Activated T-cell treated with anti-CD3 and anti-CD28 coated beads, Interleukin-2, amount 50 U/mL, for 4 hours (primary cell): Measurements from ENCODE around the gene FJX1. TPM values are rescaled to one million over a fixed set of nuclear protein-coding genes. Genes with fewer than 3 reads are reported as not detected.

ENCODE experiments used
- ATAC-seq, 2 donors: fragments of 200-7000 bp; cut with Tn5 transposase; one replicate each; pipeline ENCODE4 v1.10.0; 2021
- DNase-seq: peaks from one replicate; pipeline ENCODE4 v3.0.0-alpha.2; 2020
- H3K27me3 Mint-ChIP-seq: one replicate; pipeline ENCODE4 v1.8.0; 2021; ENCODE audit warnings: low read depth, mixed read lengths
- H3K36me3 Mint-ChIP-seq: one replicate; pipeline ENCODE4 v1.8.0; 2022; ENCODE audit warnings: mixed read lengths; ENCODE audit not compliant: insufficient read depth
- H3K4me1 Mint-ChIP-seq: one replicate; pipeline ENCODE4 v1.8.0; 2021; ENCODE audit warnings: low read depth, mixed read lengths
- H3K4me3 Mint-ChIP-seq: one replicate; pipeline ENCODE4 v1.8.0; 2021; ENCODE audit warnings: mild to moderate bottlenecking, moderate library complexity, mixed read lengths
- H3K9me3 Mint-ChIP-seq: one replicate; pipeline ENCODE4 v1.8.0; 2021; ENCODE audit warnings: mixed read lengths
- total RNA-seq, 3 donors: library from RNA; stranded (reverse); gene quantifications; one replicate each; pipeline ENCODE4 v1.2.1, GENCODE V29; 2021

FJX1 gene, protein sequence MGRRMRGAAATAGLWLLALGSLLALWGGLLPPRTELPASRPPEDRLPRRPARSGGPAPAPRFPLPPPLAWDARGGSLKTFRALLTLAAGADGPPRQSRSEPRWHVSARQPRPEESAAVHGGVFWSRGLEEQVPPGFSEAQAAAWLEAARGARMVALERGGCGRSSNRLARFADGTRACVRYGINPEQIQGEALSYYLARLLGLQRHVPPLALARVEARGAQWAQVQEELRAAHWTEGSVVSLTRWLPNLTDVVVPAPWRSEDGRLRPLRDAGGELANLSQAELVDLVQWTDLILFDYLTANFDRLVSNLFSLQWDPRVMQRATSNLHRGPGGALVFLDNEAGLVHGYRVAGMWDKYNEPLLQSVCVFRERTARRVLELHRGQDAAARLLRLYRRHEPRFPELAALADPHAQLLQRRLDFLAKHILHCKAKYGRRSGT
- 1 to 10 TPM; 1.5 to 2.7 (median 1.6) TPM for total RNA-seq

DNA sequence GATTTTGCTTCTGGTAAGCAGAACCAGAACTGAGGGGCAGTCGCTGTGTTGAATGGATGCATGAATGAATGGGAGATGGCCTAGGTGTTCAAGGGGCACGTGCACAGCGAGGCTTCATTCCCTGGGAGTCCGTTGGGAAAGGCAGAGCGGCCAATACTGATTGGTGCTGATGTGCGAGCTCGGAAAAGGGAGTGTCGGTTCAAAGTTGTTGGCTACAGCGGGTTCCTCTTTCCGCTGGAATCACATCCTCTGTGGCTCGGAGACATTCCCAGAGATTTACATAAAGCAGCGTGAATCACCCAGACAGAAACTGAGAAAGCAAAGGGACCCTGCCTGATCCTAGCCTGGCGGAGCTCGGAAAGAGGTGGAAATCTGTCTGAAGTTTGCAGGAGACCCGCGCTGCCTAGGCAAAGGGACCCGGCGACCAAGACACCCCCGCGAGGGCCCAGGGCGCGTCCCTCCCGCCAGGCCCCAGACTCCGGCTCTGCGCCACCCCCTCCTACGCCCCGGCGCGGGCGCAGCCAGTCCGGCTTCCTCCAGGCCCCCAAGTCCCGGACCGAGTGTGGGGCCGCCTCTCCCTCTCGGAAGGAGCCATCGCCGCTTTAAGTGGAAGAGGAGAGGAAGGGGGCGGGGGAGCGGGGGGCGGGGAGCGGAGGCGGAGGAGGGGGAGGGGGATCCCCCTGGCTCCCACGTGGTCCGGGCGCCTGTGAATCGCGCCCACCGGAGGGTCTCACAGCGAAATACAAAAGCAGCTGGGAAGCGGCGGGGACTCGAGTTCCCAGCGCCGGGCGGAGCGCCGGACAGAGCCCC, at the start of gene FJX1:
TSS of gene FJX1 (plus strand) at position 774 of the 810 bp plus-strand sequence. CDS start 177 bp downstream, outside the sequence.
- Mint-ChIP-seq H3K4me3 (peak within 1 kb of the TSS; percentile 66), H3K27me3 (peaks cover 59% of the 10 kb centered on the region), H3K9me3 (no peaks in the 10 kb centered on the region), H3K4me1 (peaks cover 13% of the 10 kb centered on the region), H3K36me3 (no peaks in the 10 kb centered on the region)
- ATAC-seq: peak; percentile 2 to 30
- peak; percentile 13 for DNase-seq

DNA sequence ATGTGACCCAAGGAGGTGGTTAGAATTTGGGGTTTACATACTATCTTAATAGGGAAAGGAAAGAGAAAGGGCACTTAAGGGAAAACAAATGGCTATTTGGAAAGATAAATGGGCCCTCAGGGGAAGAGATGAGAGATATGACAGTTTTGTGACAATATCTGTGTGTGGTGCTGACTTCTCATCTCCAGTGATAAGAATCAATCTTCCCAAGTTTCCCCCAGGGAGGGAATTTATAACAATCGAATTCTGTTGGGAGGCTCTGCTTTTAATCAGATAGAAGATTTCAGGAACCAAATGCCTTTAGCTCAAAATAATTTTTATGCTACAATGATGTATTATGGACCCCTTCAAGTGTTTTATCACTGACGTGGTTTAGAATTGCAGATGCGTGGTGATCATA, 46.6 kb upstream of the FJX1 start:
- H3K4me3 Mint-ChIP-seq: no peak overlapping the region
- ATAC-seq (no peak), DNase-seq (no peak)
- no peaks in the 10 kb centered on the region for H3K9me3 Mint-ChIP-seq
- H3K36me3 Mint-ChIP-seq: no peaks in the 10 kb centered on the region
- no peaks in the 10 kb centered on the region for H3K4me1 Mint-ChIP-seq
- peaks cover 8% of the 10 kb centered on the region for H3K27me3 Mint-ChIP-seq

- H3K4me1 Mint-ChIP-seq: no peaks in the 10 kb centered on the region
- no peak for DNase-seq
- H3K27me3 Mint-ChIP-seq: peaks cover 27% of the 10 kb centered on the region
- H3K36me3 Mint-ChIP-seq: no peaks in the 10 kb centered on the region
- ATAC-seq: no peak
- H3K4me3 Mint-ChIP-seq: no peak overlapping the region
- no peaks in the 10 kb centered on the region for H3K9me3 Mint-ChIP-seq
Observed at GRCh38 chr11:35579557-35580396, 38.5 kb upstream of the FJX1 start.

DNA sequence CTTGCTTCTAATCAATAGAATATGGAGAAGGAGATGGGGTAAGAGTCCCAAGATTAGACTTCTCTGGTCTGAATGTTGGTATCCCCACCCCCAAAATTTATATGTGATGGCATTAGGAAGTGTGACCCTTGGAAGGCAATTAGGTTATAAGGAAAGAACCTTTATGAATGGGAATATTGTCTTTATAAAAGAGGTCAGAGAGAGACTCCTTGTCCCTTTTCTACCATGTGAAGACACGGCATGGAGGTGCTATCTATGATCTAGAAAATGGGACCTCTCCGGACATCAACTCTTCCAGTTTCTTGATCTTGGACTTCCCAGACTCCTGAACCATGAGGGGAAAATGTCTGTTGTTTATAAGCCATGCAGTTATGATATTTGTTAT, 37.9 kb upstream of the FJX1 start:
- Mint-ChIP-seq H3K4me3 (no peak overlapping the region), H3K36me3 (no peaks in the 10 kb centered on the region), H3K4me1 (no peaks in the 10 kb centered on the region), H3K27me3 (peaks cover 27% of the 10 kb centered on the region), H3K9me3 (no peaks in the 10 kb centered on the region)
- ATAC-seq (no peak), DNase-seq (no peak)

DNA sequence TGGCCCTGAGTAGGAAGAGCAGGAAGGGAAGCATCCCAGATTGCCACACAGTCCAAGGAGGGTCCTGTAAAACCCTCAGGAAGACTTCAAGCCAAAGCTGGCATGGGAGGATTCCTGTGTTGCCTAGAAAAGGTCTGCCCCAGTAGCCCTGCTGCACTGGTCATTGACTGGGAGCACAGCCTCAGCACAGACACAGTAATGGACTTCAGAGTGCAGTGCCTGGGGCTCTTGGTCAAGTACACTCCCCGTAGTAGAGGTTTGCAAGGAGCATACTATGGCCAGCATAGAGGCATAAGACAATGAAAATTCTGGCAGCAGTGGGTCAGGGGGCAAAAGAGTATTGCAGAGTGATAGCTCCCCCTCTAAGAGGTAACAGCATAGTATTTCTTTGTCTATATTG, 36.2 kb upstream of the FJX1 start:
- no peak for DNase-seq
- Mint-ChIP-seq H3K36me3 (no peaks in the 10 kb centered on the region), H3K9me3 (no peaks in the 10 kb centered on the region), H3K27me3 (peaks cover 31% of the 10 kb centered on the region), H3K4me1 (no peaks in the 10 kb centered on the region), H3K4me3 (no peak overlapping the region)
- ATAC-seq: no peak

DNA sequence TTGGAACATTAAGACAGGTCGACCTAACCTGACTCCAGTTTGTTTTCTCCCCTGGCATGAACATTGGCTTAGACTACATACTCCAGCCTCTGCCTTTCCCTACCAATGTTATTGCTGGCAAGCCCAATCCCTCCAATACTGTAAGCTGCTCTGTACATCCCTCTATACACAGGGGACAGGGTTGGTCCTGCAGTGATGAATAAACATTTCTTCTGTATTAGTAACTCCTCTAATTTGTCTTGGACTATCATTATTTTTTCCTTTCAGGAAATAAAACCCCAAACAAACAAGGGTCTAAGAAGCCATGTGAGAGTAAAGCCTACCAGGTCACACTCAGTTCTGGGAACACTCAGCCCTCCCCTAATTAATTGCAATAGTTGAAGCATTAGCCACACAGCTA, 35.1 kb upstream of the FJX1 start:
- H3K27me3 Mint-ChIP-seq: peaks cover 27% of the 10 kb centered on the region

DNA sequence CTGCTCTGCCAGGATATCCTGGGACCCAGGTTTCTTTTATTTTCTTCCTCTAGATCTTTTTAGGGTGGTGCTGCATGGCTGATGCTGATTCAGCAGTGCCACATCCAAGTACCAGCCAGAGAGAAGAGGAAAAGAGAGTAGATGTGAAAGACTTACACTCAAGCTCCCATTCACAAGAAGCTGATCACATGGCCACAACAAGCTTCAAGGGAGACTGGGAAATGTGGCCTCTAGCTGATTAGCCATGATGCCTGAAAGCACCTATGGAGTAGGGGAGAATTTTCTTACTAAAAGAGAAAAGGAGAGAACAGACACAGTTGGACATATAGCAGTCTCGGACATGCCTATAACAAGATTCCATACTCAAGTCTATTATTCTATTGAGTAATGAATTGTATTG, 34.4 kb upstream of the FJX1 start:
- Mint-ChIP-seq H3K4me1 (no peaks in the 10 kb centered on the region), H3K9me3 (no peaks in the 10 kb centered on the region), H3K27me3 (peaks cover 32% of the 10 kb centered on the region), H3K36me3 (no peaks in the 10 kb centered on the region), H3K4me3 (no peak overlapping the region)
- ATAC-seq (no peak), DNase-seq (no peak)

More for the DNA sequence above, 35.1 kb upstream of the FJX1 start:
- no peaks in the 10 kb centered on the region for H3K4me1 Mint-ChIP-seq
- no peak overlapping the region for H3K4me3 Mint-ChIP-seq
- ATAC-seq: no peak
- no peak for DNase-seq
- H3K9me3 Mint-ChIP-seq: no peaks in the 10 kb centered on the region
- H3K36me3 Mint-ChIP-seq: no peaks in the 10 kb centered on the region

- Mint-ChIP-seq H3K4me3 (no peak overlapping the region), H3K4me1 (no peaks in the 10 kb centered on the region), H3K9me3 (no peaks in the 10 kb centered on the region), H3K27me3 (peaks cover 34% of the 10 kb centered on the region), H3K36me3 (no peaks in the 10 kb centered on the region)
- DNase-seq (no peak), ATAC-seq (no peak)
Observed at GRCh38 chr11:35584321-35584720, 33.9 kb upstream of the FJX1 start.

DNA sequence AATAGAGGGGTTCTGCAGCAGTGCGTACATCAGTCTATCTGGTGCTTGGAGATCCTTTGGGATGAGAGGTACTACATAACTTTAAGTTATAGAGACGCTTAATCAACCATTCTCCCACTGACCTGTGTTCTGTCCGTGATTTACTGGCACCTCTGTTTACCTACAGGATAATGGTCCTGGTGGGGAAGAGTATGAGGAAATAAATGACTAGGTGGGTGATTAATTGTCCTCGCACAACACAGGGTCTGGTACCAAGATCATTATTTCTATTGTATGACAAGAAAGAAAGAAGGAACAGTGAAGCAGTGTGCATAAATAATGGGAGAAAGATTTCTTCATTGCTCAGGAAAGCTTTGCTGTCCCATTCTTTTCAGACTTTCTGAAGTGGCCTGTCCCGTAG, 32.8 kb upstream of the FJX1 start:
- ATAC-seq: no peak
- Mint-ChIP-seq H3K4me3 (no peak overlapping the region), H3K9me3 (no peaks in the 10 kb centered on the region), H3K27me3 (peaks cover 37% of the 10 kb centered on the region), H3K4me1 (no peaks in the 10 kb centered on the region), H3K36me3 (no peaks in the 10 kb centered on the region)
- no peak for DNase-seq

DNA sequence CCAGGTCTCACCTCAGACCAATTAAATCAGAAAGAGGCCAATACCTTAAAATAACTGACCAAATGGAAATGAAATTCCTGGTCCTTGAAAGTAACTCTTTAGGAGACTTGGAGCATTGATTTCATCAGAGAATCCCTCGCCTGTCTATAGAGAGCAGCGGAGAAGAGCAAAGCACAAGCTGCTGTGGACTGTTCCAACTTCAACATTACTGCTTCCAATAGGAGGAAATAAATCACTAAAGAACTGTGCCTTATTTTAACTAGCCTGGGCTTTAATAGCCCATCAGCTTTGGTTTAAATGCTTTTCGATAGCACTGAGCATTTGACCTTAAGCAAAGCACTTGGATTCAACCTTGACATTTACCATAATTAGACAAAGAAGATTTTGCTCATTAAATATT, 32.0 kb upstream of the FJX1 start:
- no peak for DNase-seq
- no peak for ATAC-seq
- H3K27me3 Mint-ChIP-seq: peaks cover 32% of the 10 kb centered on the region
- H3K4me1 Mint-ChIP-seq: no peaks in the 10 kb centered on the region
- no peaks in the 10 kb centered on the region for H3K36me3 Mint-ChIP-seq
- H3K4me3 Mint-ChIP-seq: no peak overlapping the region
- H3K9me3 Mint-ChIP-seq: no peaks in the 10 kb centered on the region

- peaks cover 24% of the 10 kb centered on the region for H3K27me3 Mint-ChIP-seq
- H3K36me3 Mint-ChIP-seq: no peaks in the 10 kb centered on the region
- no peak overlapping the region for H3K4me3 Mint-ChIP-seq
- DNase-seq (no peak), ATAC-seq (no peak)
- H3K4me1 Mint-ChIP-seq: no peaks in the 10 kb centered on the region
- no peaks in the 10 kb centered on the region for H3K9me3 Mint-ChIP-seq
Observed at GRCh38 chr11:35587972-35588371, 30.3 kb upstream of the FJX1 start.

DNA sequence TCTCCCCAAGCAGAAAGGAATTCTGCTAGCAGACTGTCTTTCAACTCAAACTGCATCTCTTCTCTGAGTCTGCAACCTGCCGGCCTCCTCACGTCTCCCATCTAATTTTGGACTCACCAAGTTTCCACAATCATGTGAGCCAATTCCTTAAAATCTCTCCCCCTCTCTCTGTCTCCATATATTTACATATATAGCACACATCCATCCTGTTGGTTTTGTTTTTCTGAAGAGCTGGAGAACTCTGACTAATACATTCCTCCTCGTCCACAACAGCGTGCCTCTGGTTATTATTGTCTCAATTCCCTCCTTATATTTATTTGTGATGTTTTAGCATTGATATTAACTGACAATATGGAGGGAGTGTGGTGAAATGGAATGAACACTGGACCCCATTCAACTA, 29.6 kb upstream of the FJX1 start:
- Mint-ChIP-seq H3K9me3 (no peaks in the 10 kb centered on the region), H3K4me3 (no peak overlapping the region), H3K27me3 (peaks cover 24% of the 10 kb centered on the region), H3K36me3 (no peaks in the 10 kb centered on the region), H3K4me1 (no peaks in the 10 kb centered on the region)
- DNase-seq: no peak
- ATAC-seq: no peak

GRCh38 chr11:35589281-35589680, 29.0 kb upstream of the FJX1 start:
- H3K4me1 Mint-ChIP-seq: no peaks in the 10 kb centered on the region

DNA sequence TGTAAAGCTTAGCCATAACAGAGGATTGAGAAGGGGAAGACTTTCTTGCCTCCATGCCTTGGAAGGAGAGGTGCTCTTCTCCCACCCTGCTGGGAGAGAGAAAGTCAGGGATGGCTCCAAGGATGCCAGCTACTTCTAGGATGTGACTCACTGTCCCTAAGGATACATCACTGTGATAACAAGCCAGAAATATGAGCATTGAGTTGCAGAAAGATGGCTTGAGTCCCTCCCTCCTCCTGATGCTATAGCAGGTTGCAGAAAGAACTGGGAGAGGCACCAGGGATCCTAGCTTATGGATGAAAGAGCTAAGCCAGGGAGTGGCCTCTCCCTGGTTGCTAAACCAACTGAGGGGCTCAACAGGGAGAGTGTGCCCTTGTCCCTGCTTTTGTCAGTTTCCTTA, 27.8 kb upstream of the FJX1 start:
- H3K27me3 Mint-ChIP-seq: peaks cover 20% of the 10 kb centered on the region
- H3K4me3 Mint-ChIP-seq: no peak overlapping the region
- no peaks in the 10 kb centered on the region for H3K36me3 Mint-ChIP-seq
- DNase-seq: no peak
- ATAC-seq: no peak
- no peaks in the 10 kb centered on the region for H3K9me3 Mint-ChIP-seq
- H3K4me1 Mint-ChIP-seq: no peaks in the 10 kb centered on the region

More at GRCh38 chr11:35589281-35589680, 29.0 kb upstream of the FJX1 start:
- Mint-ChIP-seq H3K4me3 (no peak overlapping the region), H3K36me3 (no peaks in the 10 kb centered on the region), H3K9me3 (no peaks in the 10 kb centered on the region), H3K27me3 (peaks cover 20% of the 10 kb centered on the region)
- ATAC-seq (no peak), DNase-seq (no peak)
